ENCODE results near the gene MAP3K3.
A peak's percentile ranks its signal among the peaks of the same experiment; 100 is the strongest.

MAP3K3 gene

GRCh38 chr17:63694950-63695773, 72.9 kb downstream of the MAP3K3 start:
- peaks cover 30% of the 10 kb centered on the region for H3K36me3 ChIP-seq (ENCODE audit: control insufficient read depth, insufficient read depth, low read length)
- no peaks in the 10 kb centered on the region for H3K27me3 ChIP-seq (replicated peaks; ENCODE audit: control insufficient read depth, insufficient read depth, low read length)
- peak; percentile 46 for DNase-seq (ENCODE audit: extremely low read depth, insufficient read length)
- H3K4me3 ChIP-seq (replicated peaks; ENCODE audit: low read depth, low read length), result peak overlapping the region; percentile 33
- TF ChIP-seq CTCF (IDR thresholded peaks at IDR 0.05; ENCODE audit: insufficient read depth, low read length, poor library complexity, severe bottlenecking), result no peak

DNA sequence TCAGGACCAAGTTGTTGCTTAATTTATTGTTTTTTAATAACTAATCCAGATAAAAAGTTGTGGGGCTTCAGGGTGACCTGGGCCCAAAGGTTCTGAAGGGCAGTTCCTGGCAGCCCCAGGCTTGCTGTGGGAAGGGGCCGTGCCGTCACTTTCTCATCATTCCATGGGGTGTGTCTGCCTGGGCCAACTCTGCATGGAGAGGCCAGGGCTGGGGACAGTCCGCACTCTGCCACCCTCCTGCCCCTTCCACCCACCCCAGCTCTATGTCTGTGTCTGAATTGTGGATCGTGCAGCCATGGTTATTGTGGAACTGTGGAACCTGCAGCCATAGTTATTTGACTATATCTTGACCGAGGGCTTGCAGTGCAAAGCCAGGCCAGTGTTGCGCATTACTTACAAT, 73.7 kb downstream of the MAP3K3 start:
- Histone ChIP-seq H3K36me3 (ENCODE audit: control insufficient read depth, insufficient read depth, low read length) (peaks cover 26% of the 10 kb centered on the region), H3K27me3 (replicated peaks; ENCODE audit: control insufficient read depth, insufficient read depth, low read length) (no peaks in the 10 kb centered on the region), H3K4me3 (replicated peaks; ENCODE audit: low read depth, low read length) (no peak overlapping the region)
- no peak for DNase-seq (ENCODE audit: extremely low read depth, insufficient read length)
- no peak for TF ChIP-seq CTCF (IDR thresholded peaks at IDR 0.05; ENCODE audit: insufficient read depth, low read length, poor library complexity, severe bottlenecking)

DNA sequence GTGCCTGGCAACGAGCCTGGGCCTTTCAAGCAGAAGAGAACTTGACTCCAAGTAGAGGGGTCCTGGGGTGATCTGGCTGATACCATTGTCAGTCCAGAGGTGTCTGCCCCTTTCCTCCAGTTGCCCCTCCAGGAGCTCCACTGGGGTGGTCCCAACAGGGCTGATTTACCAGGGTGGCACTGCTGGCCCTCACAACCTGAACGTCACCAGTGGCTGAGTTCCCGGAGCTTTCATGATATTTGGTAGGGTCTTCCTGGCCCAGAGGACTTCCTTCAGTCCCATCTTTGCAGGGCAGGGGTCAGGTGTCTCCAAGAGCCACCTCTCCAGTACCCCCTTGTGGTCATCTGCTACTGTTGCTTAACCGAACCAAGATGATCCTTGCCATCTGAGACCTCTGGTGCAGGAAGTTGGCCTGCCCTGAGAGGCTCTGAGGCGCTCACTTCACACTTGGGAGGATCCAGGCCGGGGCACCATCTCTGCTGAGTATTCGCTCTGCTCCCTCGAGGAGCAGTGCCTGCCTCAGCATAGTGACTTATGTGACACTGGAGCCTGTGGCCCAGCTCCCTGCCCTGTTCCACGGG, 74.3 kb downstream of the MAP3K3 start:
- Histone ChIP-seq H3K4me3 (replicated peaks; ENCODE audit: low read depth, low read length) (peak overlapping the region; percentile 91), H3K36me3 (ENCODE audit: control insufficient read depth, insufficient read depth, low read length) (peaks cover 21% of the 10 kb centered on the region), H3K27me3 (replicated peaks; ENCODE audit: control insufficient read depth, insufficient read depth, low read length) (no peaks in the 10 kb centered on the region)
- peak; percentile 53 for TF ChIP-seq CTCF (IDR thresholded peaks at IDR 0.05; ENCODE audit: insufficient read depth, low read length, poor library complexity, severe bottlenecking)
- DNase-seq (ENCODE audit: extremely low read depth, insufficient read length), result peak; percentile 46

DNA sequence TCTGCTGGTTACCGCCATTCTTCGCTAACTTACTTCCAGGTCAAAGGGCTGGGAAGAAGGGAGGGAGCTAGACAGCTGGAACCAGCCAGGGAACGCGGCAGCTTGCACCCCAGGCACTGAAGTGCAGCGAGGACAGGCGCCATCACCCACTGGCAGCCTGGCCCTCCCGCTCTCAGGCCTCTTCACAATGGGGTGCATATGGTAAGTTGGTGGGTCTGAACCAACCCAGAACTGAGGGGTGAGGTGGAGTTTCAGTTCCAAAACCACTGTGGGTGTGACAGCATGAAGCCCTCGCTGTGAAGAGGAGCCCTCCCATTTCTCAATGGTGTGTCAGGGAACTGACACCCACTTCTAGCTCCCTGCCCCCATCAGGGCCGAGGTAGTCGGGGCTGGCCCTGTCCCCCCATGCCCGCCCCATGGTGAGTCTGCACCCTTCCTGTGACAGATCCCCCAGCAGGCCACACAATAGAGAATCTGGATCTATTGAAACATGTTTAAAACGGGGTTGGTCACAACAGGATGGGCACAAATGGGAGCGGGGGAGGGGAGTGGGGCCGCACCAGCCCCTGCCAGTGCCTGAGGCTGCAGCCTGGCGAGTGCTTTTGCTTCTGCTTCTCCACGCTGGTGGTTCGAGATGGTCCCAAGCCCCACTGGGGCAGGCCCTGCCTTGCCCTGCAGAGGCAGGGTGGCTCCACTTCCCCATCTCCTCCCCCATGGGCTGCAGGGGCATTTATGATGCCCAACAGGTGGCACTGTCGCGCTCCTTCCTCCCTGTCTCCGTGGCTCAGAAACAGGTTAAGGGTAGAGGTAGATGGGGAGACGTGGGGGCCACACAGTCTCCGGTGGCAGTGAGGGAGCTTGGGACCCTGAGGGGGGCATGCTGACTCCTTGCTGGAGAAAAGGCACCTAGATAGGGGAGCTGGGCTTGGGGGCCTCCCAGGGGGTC, 75.4 kb downstream of the MAP3K3 start:
- DNase-seq (ENCODE audit: extremely low read depth, insufficient read length), result peak; percentile 80
- peaks cover 17% of the 10 kb centered on the region for H3K36me3 ChIP-seq (ENCODE audit: control insufficient read depth, insufficient read depth, low read length)
- peak; percentile 83 for TF ChIP-seq CTCF (IDR thresholded peaks at IDR 0.05; ENCODE audit: insufficient read depth, low read length, poor library complexity, severe bottlenecking)
- peak overlapping the region; percentile 91 for H3K4me3 ChIP-seq (replicated peaks; ENCODE audit: low read depth, low read length)
- H3K27me3 ChIP-seq (replicated peaks; ENCODE audit: control insufficient read depth, insufficient read depth, low read length), result no peaks in the 10 kb centered on the region

- H3K27me3 ChIP-seq (replicated peaks; ENCODE audit: control insufficient read depth, insufficient read depth, low read length), result no peaks in the 10 kb centered on the region
- H3K4me3 ChIP-seq (replicated peaks; ENCODE audit: low read depth, low read length), result peak overlapping the region; percentile 91
- peaks cover 23% of the 10 kb centered on the region for H3K36me3 ChIP-seq (ENCODE audit: control insufficient read depth, insufficient read depth, low read length)
- DNase-seq (ENCODE audit: extremely low read depth, insufficient read length), result peak; percentile 61
- TF ChIP-seq CTCF (IDR thresholded peaks at IDR 0.05; ENCODE audit: insufficient read depth, low read length, poor library complexity, severe bottlenecking), result no peak
Observed at GRCh38 chr17:63698381-63698885, 76.2 kb downstream of the MAP3K3 start.
